HepG2 (cell line): ENCODE measurements around the gene MAGI1. TPM values are rescaled to one million over a fixed set of nuclear protein-coding genes. Genes with fewer than 3 reads are reported as not detected.

Source experiments
- ATAC-seq: fragments of 200-7000 bp; cut with Tn5 transposase; 3 replicates; pipeline ENCODE4 v1.9.1; 2020; ENCODE audit warnings: mild to moderate bottlenecking, moderate library complexity
- BruUV-seq: library from RNA; stranded (reverse); fragments of 400-500 nt; replicated peaks from 2 replicates; lab custom pipeline; 2021; lab: Mats Ljungman, UMichigan
- CTCF ChIA-PET: fragments of 300-600 bp; formaldehyde crosslinking; extraction: SDS; loops from one replicate; lab custom pipeline; 2021; ENCODE audit warnings: low total read pairs, inconsistent platforms, low intra/inter-chr PET ratio; lab: Yijun Ruan, JAX
- POLR2A ChIA-PET: fragments of 350-600 bp; sonication (Branson Sonifier 250); formaldehyde crosslinking; loops from one replicate; lab custom pipeline; 2020; ENCODE audit warnings: antibody characterized with exemption, inconsistent platforms; lab: Yijun Ruan, JAX
- DNase-seq: peaks from one replicate; pipeline ENCODE4 v3.0.0-alpha.2; 2015; ENCODE audit warnings: low spot score
- FAIRE-seq: peaks from 3 replicates; lab custom pipeline; 2011; peaks lifted over from hg19 to GRCh38; lab: Jason Lieb, UNC
- H2AFZ ChIP-seq: one replicate; pipeline ENCODE4 v1.6.1; 2011; ENCODE audit warnings: low read length, inconsistent platforms
- H3K27ac ChIP-seq: fragments of 300-600 bp; 3 replicates; pipeline ENCODE4 v1.8.0; 2011; ENCODE audit warnings: mixed run types, mild to moderate bottlenecking, mixed read lengths, low read length, inconsistent platforms; ENCODE audit not compliant: insufficient read depth; ENCODE audit errors: extremely low read length
- H3K27me3 ChIP-seq, 2 experiments: fragments of 200-600 bp in 1 of 2; 2 replicates in 1 of 2; 3 replicates in 1 of 2; pipeline versions ENCODE4 v1.6.0 to v1.8.0; 2011; ENCODE audit warnings: low read length in 2 of 2, mild to moderate bottlenecking in 2 of 2, moderate library complexity in 2 of 2, inconsistent platforms in 1 of 2; ENCODE audit not compliant: insufficient read depth in 2 of 2, control insufficient read depth in 1 of 2
- H3K36me3 ChIP-seq, 2 experiments: fragments of 200-600 bp in 1 of 2; replicated peaks in 1 of 2; 2 replicates in 1 of 2; 3 replicates in 1 of 2; pipeline versions ENCODE4 v1.5.1 to v1.8.0; 2011; ENCODE audit warnings: low read length in 2 of 2, inconsistent platforms in 1 of 2; ENCODE audit not compliant: insufficient read depth in 2 of 2, control insufficient read depth in 1 of 2
- H3K4me1 ChIP-seq: 2 replicates; pipeline ENCODE4 v1.5.1; 2012; ENCODE audit warnings: low read length, inconsistent platforms; ENCODE audit not compliant: insufficient read depth
- H3K4me2 ChIP-seq: 2 replicates; pipeline ENCODE4 v1.6.0; 2011; ENCODE audit warnings: low read depth, low read length, inconsistent platforms
- H3K4me3 ChIP-seq, 3 experiments: fragments of 200-600 bp in 1 of 3; sonication (generic), shearing (Covaris generic) in 1 of 3; replicated peaks in 1 of 3; 2 replicates each; pipeline ENCODE4 v1.5.1; 2011 to 2016; ENCODE audit warnings: low read length in 3 of 3, inconsistent platforms in 2 of 3, low read depth in 2 of 3, mild to moderate bottlenecking in 2 of 3, control low read depth in 1 of 3, mixed read lengths in 1 of 3; ENCODE audit not compliant: insufficient read depth in 1 of 3
- H3K79me2 ChIP-seq: one replicate; pipeline ENCODE4 v1.6.1; 2011; ENCODE audit warnings: low read length, inconsistent platforms; ENCODE audit not compliant: insufficient read depth
- H3K9ac ChIP-seq: 2 replicates; pipeline ENCODE4 v1.6.0; 2011; ENCODE audit warnings: mild to moderate bottlenecking, low read depth, low read length, inconsistent platforms; ENCODE audit not compliant: insufficient read depth
- H3K9me3 ChIP-seq: 2 replicates; pipeline ENCODE4 v1.5.1; 2012; ENCODE audit warnings: mild to moderate bottlenecking, low read length
- H4K20me1 ChIP-seq: 2 replicates; pipeline ENCODE4 v1.6.0; 2011; ENCODE audit warnings: inconsistent platforms, mild to moderate bottlenecking, low read length, moderate library complexity; ENCODE audit not compliant: insufficient read depth
- AGO1 ChIP-seq: fragments of 200-400 bp; formaldehyde crosslinking; IDR thresholded peaks from 2 replicates; pipeline ENCODE4 v1.6.1; 2017; ENCODE audit warnings: mild to moderate bottlenecking, low read depth, low read length, moderate library complexity; ENCODE audit not compliant: poor library complexity, severe bottlenecking
- ARID4A ChIP-seq: sonication (generic); formaldehyde crosslinking; IDR thresholded peaks from 2 replicates; pipeline ENCODE4 v1.5.0; 2020; ENCODE audit warnings: mild to moderate bottlenecking, missing genetic modification reagents, borderline replicate concordance
- ARNTL ChIP-seq: sonication (generic); formaldehyde crosslinking; IDR thresholded peaks from 2 replicates; pipeline ENCODE4 v1.4.0; 2020; ENCODE audit warnings: mild to moderate bottlenecking, missing genetic modification reagents
- BCL6 ChIP-seq: IDR thresholded peaks from 2 replicates; pipeline ENCODE4 v1.6.1; 2016; ENCODE audit warnings: missing genetic modification reagents, missing compliant biosample characterization
- KDM5B ChIP-seq: sonication (generic); formaldehyde crosslinking; IDR thresholded peaks from 2 replicates; pipeline ENCODE4 v1.4.0; 2020; ENCODE audit warnings: missing genetic modification reagents, mild to moderate bottlenecking, borderline replicate concordance
- MBNL3 ChIP-seq: fragments of 250-450 bp; sonication (Bioruptor Pico); conservative IDR thresholded peaks from 2 replicates; pipeline ENCODE4 v1.8.0; 2022; ENCODE audit warnings: mild to moderate bottlenecking, inconsistent platforms
- NFE2 ChIP-seq: sonication (generic); formaldehyde crosslinking; IDR thresholded peaks from 2 replicates; pipeline ENCODE4 v1.4.0; 2020; ENCODE audit warnings: missing genetic modification reagents
- SMAD3 ChIP-seq: sonication (generic); formaldehyde crosslinking; IDR thresholded peaks from 2 replicates; pipeline ENCODE4 v1.4.0; 2020; ENCODE audit warnings: missing genetic modification reagents
- SNRNP70 ChIP-seq: fragments of 200-400 bp; formaldehyde crosslinking; IDR thresholded peaks from 2 replicates; pipeline ENCODE4 v1.6.1; 2017; ENCODE audit warnings: mild to moderate bottlenecking, low read depth, low read length, moderate library complexity
- U2AF1 ChIP-seq: fragments of 200-400 bp; formaldehyde crosslinking; optimal IDR thresholded peaks from 2 replicates; pipeline ENCODE3; 2017; ENCODE audit warnings: mild to moderate bottlenecking, low read depth, low read length
- ZNF703 ChIP-seq: sonication (generic); formaldehyde crosslinking; IDR thresholded peaks from 2 replicates; pipeline ENCODE4 v1.5.1; 2020; ENCODE audit warnings: missing genetic modification reagents, mild to moderate bottlenecking, moderate library complexity, borderline replicate concordance
- ZNF781 ChIP-seq: sonication (generic); formaldehyde crosslinking; IDR thresholded peaks from 2 replicates; pipeline ENCODE4 v1.5.1; 2020; ENCODE audit warnings: borderline replicate concordance, mild to moderate bottlenecking, missing genetic modification reagents; ENCODE audit errors: not compliant biosample characterization
- WGBS: methylation state at CpG from one replicate; pipeline ENCODE4 v1.1.6; 2017; ENCODE audit warnings: low lambda C conversion rate; 5-methylcytosine and 5-hydroxymethylcytosine counted together
- in situ Hi-C: cut with HindIII; loops from 2 replicates; pipeline ENCODE4 v1.10.0; 2017; ENCODE audit warnings: low pct_unique_long_range_greater_than_20kb; ENCODE audit not compliant: extremely low pct_ligation_motif_present
- intact Hi-C: fragments of 100-400 bp; cut with micrococcal nuclease; formaldehyde crosslinking; loops from one replicate; pipeline ENCODE4 v1.10.0; 2022; ENCODE audit not compliant: unreplicated experiment
- polyA plus RNA-seq, 8 experiments: library from polyadenylated mRNA; depleted of rRNA in 3 of 8; stranded (reverse) in 7 of 8; unstranded in 1 of 8; fragments of >200 nt; fragmentation: Illumina TruSeq in 4 of 8; extraction: Trizol in 4 of 8; gene quantifications; 2 replicates each; pipeline versions ENCODE4 v1.2.1 to v1.2.3, GENCODE V29; 2011 to 2016; ENCODE audit warnings: low read depth in 4 of 8, missing spikeins in 1 of 8, mixed read lengths in 1 of 8; ENCODE audit not compliant: insufficient read depth in 1 of 8
- total RNA-seq, 5 experiments: library from RNA; depleted of rRNA; stranded (reverse); fragments of >200 nt; fragmentation: Illumina TruSeq; extraction: Trizol; gene quantifications; 2 replicates each; pipeline ENCODE4 v1.2.3, GENCODE V29; 2016; ENCODE audit warnings: low read depth in 1 of 5

The MAGI1 gene
- total and polyA plus RNA-seq, 2 of the 13 experiments (the other 11 are each of a cell fraction or from before 2014, with no cell fraction given): 22.2 to 26.0 TPM

GRCh38 chr3:65596571-65597225 is 442.0 kb downstream of the MAGI1 start (continued):
- TF ChIP-seq ZNF703 (no peak), MBNL3 (CRISPR knock-in tag) (no peak)
- TF ChIP-seq, all 625 proteins: peak for 0

DNA sequence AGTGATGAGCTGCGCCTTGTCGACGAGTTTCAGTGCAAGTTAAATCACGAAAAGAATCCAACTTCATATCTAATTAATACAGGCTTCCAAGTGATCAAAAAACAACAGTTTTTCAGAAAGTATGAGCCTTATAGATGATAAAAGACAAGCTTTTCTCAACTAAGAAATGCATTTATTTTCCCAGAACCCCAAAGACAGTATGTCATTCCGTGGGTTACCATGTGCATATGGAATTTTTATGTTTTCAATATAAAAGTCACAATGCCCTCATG is 442.8 kb downstream of the MAGI1 start:
- Histone ChIP-seq H4K20me1 (peaks cover 14% of the 10 kb centered on the region), H3K4me1 (no peaks in the 10 kb centered on the region), H2AFZ (no peak overlapping the region), H3K4me3 (no peak overlapping the region), H3K36me3 (no peaks in the 10 kb centered on the region), H3K79me2 (peaks cover 4% of the 10 kb centered on the region), H3K9me3 (no peaks in the 10 kb centered on the region), H3K4me2 (no peak overlapping the region), H3K27ac (no peak overlapping the region), H3K27me3 (no peaks in the 10 kb centered on the region), H3K9ac (no peak overlapping the region)
- ChIA-PET POLR2A (no interaction called here), CTCF (no interaction called here)
- in situ Hi-C loops: no loop called here
- no peak for FAIRE-seq
- BruUV-seq: no TSS peak
- intact Hi-C loops: no loop called here
- TF ChIP-seq KDM5B: no peak
- no peak for TF ChIP-seq NFE2 (CRISPR knock-in tag)
- WGBS: 95% methylated on average over 5 of the region's 5 CpGs
- ATAC-seq: no peak
- DNase-seq: no peak

- in situ Hi-C loops (no loop called here), intact Hi-C loops (no loop called here)
- 96% methylated on average over 8 of the region's 8 CpGs for WGBS
- POLR2A ChIA-PET: no interaction called here
- H3K4me1 ChIP-seq: no peaks in the 10 kb centered on the region
- no peak overlapping the region for H3K4me2 ChIP-seq
- H3K9me3 ChIP-seq: no peaks in the 10 kb centered on the region
- H2AFZ ChIP-seq: no peak overlapping the region
- H4K20me1 ChIP-seq: peaks cover 14% of the 10 kb centered on the region
- CTCF ChIA-PET: no interaction called here
- no TSS peak for BruUV-seq
- ATAC-seq (no peak), FAIRE-seq (no peak), DNase-seq (no peak)
- no peak overlapping the region for H3K4me3 ChIP-seq
- no peak overlapping the region for H3K27ac ChIP-seq
- H3K27me3 ChIP-seq: no peaks in the 10 kb centered on the region
- H3K36me3 ChIP-seq: no peaks in the 10 kb centered on the region
- H3K9ac ChIP-seq: no peak overlapping the region
- peaks cover 4% of the 10 kb centered on the region for H3K79me2 ChIP-seq
- TF ChIP-seq AGO1: no peak
- TF ChIP-seq ARID4A: no peak
- TF ChIP-seq U2AF1: no peak
- no peak for TF ChIP-seq SNRNP70
- no peak for TF ChIP-seq ARNTL (CRISPR knock-in tag)
- no peak for TF ChIP-seq SMAD3
- TF ChIP-seq ZNF781 (CRISPR knock-in tag): no peak
- TF ChIP-seq BCL6: no peak
These were observed 443.3 kb downstream of the MAGI1 start for GRCh38 chr3:65595222-65596028.
